AG04449 (cell line): ENCODE results near the gene CEP295NL.

Experiments
- CTCF ChIA-PET: fragments of 350-600 bp; formaldehyde crosslinking; extraction: SDS; loops from one replicate; lab custom pipeline; 2021; ENCODE audit warnings: antibody characterized with exemption; lab: Yijun Ruan, JAX
- POLR2A ChIA-PET: fragments of 400-600, 350-600 bp; formaldehyde crosslinking; extraction: SDS; loops from one replicate; lab custom pipeline; 2020; ENCODE audit warnings: antibody characterized with exemption, inconsistent platforms; lab: Yijun Ruan, JAX
- DNase-seq: peaks from one replicate; pipeline ENCODE4 v3.0.0-alpha.2; 2010; ENCODE audit warnings: low read depth, low spot score
- H3K4me3 ChIP-seq: 2 replicates; pipeline ENCODE4 v1.5.1; 2011; ENCODE audit warnings: low read depth, mild to moderate bottlenecking, control low read depth, low read length
- TF ChIP-seq, protein P1 (sequence below): IDR thresholded peaks from one replicate; pipeline ENCODE4 v1.5.1; 2011; ENCODE audit warnings: mild to moderate bottlenecking, moderate library complexity, low read length, control low read depth, inconsistent platforms; ENCODE audit not compliant: insufficient read depth; ENCODE audit errors: missing control alignments

The CEP295NL gene

DNA sequence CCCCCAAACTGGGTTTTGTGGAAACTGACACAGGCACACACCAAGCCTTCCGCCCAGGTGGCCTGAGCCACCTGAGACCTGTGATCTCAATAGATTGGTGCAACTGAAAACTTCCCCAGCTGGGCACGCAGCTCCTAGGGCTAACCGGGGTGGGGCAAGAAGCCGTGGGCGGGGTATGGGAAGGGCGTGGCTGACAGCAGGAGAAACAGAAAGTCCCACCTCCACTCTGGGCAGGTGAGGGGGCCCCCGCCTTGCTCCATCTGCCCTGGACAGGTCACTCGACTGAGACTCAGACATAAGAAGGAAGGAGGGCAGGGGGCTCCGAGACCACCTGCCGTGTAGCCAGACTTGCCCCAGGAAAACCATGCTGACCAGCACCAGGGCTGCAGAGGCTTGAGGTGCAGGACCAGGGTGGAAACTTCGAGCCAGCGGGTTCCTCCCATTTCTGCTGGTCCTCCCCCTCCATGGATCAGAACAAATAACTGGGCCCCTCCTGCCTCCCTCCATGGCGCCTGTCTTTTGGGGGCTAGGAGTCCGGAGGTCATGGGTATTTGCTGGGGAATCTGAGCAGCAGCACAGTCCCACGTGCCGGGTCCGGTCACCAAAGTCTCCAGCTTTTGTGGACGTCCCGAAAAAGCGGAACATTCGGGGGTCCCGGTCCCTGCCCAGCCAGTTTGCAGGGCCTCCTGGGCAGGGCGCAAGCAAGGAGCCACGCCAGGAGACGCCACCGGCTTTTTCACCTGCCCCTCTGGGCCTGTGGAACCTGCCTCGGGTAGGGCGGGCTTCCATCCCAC, 20.9 kb upstream of the CEP295NL start:
- CTCF ChIA-PET: interaction anchor here (0.7 to 1.3 kb wide), 3 partner anchors 19 to 72 kb away, joined by 3 to 7 read pairs (median 4); no protein-coding TSS in a partner anchor
- POLR2A ChIA-PET: interaction anchor here (0.9 to 1.2 kb wide), 3 partner anchors 12 to 44 kb away, joined by 3 to 5 read pairs (median 4); no protein-coding TSS in a partner anchor
- TF ChIP-seq, protein P1, sequence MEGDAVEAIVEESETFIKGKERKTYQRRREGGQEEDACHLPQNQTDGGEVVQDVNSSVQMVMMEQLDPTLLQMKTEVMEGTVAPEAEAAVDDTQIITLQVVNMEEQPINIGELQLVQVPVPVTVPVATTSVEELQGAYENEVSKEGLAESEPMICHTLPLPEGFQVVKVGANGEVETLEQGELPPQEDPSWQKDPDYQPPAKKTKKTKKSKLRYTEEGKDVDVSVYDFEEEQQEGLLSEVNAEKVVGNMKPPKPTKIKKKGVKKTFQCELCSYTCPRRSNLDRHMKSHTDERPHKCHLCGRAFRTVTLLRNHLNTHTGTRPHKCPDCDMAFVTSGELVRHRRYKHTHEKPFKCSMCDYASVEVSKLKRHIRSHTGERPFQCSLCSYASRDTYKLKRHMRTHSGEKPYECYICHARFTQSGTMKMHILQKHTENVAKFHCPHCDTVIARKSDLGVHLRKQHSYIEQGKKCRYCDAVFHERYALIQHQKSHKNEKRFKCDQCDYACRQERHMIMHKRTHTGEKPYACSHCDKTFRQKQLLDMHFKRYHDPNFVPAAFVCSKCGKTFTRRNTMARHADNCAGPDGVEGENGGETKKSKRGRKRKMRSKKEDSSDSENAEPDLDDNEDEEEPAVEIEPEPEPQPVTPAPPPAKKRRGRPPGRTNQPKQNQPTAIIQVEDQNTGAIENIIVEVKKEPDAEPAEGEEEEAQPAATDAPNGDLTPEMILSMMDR: no peak
- H3K4me3 ChIP-seq: peak overlapping the region; percentile 86
- DNase-seq: no peak

DNA sequence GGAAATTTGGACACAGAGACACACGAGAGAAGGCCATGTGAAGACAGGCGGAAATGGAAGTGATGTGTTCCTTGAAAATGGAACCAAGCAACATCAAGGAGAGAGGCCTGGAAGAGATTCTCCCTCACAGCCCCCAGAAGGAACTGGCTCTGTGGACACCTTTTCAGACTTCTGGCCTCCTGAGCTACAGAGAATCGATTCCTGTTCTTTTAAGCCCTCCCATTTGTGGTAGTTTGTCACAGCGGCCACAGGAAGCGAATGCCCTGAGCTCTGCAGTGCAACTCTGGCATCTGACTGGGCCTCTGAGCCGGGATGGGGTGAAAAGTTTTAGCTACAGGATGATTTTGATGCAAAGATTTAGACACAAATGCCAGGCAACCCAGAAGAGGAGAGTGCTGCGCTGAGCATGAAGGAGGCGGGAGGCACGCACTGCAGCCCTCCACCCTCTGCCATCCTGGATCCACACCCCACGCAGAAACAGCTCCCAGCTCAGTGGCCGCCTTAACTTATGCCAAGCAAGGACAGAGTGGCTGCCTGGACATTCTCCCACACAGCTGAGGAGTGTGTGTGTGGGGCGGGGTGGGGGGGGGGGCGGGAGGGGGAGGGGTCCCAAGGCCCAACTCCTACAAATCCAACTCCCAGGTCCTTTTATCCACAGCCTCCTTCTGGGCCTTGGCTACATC, 20.0 kb upstream of the CEP295NL start:
- POLR2A ChIA-PET: interaction anchor here (0.6 to 1.2 kb wide), 5 partner anchors 11 to 43 kb away, joined by 3 to 5 read pairs (median 3); no protein-coding TSS in a partner anchor
- H3K4me3 ChIP-seq: peak overlapping the region; percentile 86
- DNase-seq: no peak
- CTCF ChIA-PET: interaction anchor here (0.6 to 1.3 kb wide), 6 partner anchors 18 to 73 kb away, joined by 3 to 7 read pairs (median 4); no protein-coding TSS in a partner anchor
- TF ChIP-seq, protein P1: no peak

DNA sequence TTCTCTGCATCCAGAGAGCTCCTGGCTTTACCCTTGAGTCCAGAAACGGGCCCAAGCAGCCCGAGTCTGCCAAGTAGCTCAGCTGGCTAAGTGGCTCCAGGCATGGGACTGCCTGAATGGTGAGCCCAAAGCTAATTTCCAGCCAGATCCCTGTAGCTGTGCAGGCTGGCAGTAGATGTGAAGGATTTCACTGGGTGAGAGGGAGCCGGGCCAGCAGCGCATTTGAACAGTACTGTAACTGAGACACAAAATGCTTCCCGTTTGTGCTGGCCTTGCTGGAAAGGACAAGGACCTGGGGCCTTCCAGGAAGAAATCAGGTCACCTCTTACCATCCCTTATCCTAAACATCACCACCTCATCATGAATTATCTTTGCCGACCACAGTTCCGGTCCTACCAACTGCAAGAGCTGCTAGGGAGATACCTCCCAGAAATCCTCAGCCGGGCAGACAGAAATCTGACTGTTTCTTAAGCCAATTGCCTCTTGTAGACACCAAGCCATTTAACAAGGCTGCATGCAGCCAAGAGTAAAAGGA, 18.5 kb upstream of the CEP295NL start:
- DNase-seq: no peak
- H3K4me3 ChIP-seq: peak overlapping the region; percentile 42
- TF ChIP-seq, protein P1: no peak
- ChIA-PET POLR2A (interaction anchor here (0.8 to 1.9 kb wide), 4 partner anchors 8 to 38 kb away, joined by 3 to 8 read pairs (median 6); no protein-coding TSS in a partner anchor), CTCF (interaction anchor here (1.0 to 2.2 kb wide), 4 partner anchors 11 to 56 kb away, joined by 3 to 8 read pairs (median 4); no protein-coding TSS in a partner anchor)

DNA sequence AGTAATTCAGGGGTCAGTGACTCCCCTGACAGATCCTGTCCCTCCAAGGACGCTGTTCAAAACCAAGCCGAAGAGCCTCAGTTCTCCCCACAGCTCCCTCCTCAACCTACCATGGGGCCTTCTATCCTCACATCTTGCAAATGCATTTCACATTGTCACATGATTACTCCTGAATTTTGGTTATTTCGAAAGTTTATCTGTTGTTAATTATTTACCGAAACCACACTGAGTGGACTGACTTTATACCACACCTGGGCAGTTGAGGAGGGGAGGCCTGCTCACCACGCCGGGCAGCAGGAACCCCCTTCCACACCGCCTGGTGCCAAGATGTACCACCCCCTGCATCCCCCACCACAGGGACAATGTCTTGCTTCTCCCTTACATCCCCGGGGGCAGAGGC, 17.5 kb upstream of the CEP295NL start:
- ChIA-PET POLR2A (interaction anchor here (0.8 to 1.9 kb wide), 3 partner anchors 13 to 37 kb away, joined by 3 to 8 read pairs (median 7); no protein-coding TSS in a partner anchor), CTCF (interaction anchor here (0.8 to 2.2 kb wide), 5 partner anchors 10 to 55 kb away, joined by 3 to 8 read pairs (median 3); no protein-coding TSS in a partner anchor)
- peak overlapping the region; percentile 27 for H3K4me3 ChIP-seq
- TF ChIP-seq, protein P1: no peak
- no peak for DNase-seq

DNA sequence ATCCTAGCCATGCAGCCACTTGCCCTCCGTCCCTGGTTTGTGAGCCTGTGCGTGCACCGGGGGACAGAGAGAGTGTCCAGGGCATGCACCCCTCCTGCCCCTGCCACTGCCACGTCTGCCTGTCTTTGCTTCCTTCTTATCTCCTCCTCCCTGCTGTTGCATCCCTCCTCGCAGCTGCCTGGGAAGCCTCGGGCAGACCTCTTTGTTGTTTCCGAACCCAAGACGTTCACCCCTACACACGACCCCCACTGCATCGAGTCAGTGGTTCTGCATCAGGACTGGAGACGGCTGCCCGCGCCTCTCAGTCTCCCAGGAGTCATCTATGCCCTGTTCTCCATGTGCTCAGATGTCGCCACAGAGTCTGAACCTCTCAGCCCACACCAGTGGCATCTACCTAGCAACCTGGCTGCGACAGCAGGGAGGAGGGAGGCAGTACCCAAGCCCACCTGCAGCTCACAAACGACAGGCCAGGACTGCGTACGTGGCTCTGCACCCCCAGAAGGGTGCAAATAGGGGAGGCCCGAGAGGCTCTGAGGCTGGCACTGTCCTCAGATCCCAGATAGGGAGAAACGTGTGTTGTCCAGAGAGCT, 17.0 kb upstream of the CEP295NL start:
- CTCF ChIA-PET: interaction anchor here (0.9 to 2.2 kb wide), 4 partner anchors 10 to 55 kb away, joined by 3 to 8 read pairs (median 4); no protein-coding TSS in a partner anchor

More for the DNA sequence above, 17.0 kb upstream of the CEP295NL start:
- TF ChIP-seq, protein P1: no peak
- POLR2A ChIA-PET: interaction anchor here (1.9 kb wide), 1 partner anchor 14 kb away, joined by 8 read pairs; no protein-coding TSS in a partner anchor
- DNase-seq: no peak
- H3K4me3 ChIP-seq: peak overlapping the region; percentile 15; the same call in 1 of the 2 replicates
